Measurements from ENCODE around the gene ZNF181.

The ZNF181 gene

DNA sequence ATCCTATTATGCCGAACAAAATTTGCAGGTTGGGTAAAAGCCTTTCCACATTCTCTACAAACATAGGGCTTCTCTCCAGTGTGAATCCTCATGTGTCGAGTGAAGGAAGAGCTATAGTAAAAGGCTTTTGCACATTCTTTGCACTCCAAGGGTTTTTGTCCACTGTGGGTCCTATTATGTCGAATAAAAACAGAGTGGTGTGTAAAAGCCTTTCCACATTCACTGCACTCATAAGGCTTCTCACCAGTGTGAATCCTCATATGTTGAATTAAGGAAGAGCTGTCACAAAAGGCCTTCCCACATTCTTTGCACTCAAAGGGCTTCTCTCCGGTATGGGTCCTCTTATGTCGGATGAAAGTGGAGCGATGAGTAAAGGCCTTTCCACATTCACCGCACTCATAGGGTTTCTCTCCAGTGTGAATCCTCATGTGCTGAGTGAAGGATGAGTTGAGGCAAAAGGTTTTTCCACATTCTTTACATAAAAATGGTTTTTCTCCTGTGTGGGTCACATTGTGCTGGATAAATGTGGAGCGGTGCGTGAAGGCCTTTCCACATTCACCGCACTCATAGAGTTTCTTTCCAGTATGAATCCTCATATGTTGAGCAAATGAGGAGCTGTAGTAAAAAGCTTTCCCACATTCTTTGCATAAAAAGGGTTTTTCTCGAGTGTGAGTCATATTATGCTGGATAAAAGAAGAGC lies 25.3 kb downstream of the ZNF181 start:
- DNase-seq (ENCODE audit: low read depth) = no peak

DNA sequence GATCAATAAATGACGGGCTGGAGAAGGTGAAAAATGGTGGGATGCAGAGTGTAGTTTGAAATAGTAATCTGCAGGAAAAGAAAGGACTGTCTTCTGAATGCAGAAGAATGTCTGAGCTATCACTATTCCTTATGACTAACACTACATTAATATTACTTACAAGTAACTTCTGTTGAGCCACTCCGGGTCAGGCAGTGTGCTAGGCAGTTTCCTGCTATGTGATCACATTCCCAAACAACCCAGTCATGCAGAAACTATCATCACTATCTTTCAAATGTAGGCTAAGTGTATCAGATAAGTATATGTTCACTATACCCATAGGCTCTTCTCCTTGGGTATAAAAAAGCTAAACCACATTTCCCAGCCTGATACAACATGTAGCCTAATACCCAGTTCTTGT lies 32.3 kb downstream of the ZNF181 start:
- no peak for DNase-seq (ENCODE audit: low read depth)

DNA sequence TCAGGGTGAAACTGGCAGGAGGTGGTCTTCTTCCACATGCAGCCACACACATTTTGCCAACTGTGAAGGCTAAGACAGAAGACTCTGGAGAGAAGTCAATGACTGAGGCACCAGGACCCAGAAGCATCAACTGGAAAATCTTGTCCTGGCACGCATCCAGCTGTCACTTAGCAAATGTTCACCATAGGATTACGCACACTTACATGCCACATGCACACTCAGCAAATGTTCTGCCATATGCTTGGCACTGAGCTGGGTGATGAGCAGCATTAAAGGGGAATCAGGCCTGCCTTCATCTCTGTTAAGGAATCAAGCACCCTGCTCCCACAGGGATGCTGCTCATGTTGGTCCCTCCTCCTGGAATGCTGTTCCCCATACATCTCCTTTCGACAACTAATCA lies 33.9 kb downstream of the ZNF181 start:
- DNase-seq (ENCODE audit: low read depth) = no peak

DNA sequence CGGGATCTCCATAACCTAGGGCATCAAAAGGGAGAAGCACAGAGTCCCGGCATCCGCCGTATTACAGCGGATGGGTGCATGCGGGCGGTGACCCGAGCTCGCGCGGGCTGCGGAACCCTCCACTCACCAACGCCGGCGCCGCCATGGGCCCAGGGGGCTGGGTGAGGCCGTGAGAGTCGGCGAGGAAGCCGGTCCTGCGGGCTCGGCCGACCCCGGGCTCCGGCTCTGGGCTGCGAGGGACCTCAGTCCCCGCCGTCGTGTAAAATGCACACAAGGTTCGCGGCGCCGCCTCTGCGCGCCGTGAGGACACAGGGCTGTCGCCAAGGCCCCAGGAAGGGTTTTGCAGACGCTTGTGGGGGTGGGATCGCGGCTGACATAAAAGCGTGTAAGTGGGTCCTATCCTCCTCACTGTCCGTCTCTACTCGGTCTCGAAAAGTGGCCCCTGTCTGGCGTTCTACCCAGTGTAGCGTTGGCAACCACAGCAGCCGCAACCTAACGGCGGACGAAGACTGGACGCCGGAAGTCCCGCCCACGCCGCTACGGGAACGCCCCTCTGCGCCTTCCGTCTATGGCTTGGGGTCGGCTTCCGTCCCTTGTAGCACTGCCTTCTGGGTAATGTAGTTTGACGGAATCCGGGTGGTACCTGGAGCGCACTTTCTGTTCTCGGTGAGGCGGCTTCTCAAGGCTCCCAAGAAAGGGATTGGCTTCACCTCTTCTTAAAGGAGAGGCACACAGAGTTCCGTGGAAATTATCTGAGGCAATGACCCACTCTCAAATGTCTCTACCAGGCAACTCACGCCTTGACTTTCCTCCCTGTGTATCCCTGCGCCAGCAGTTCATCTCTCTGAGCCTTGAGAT lies 38.9 kb downstream of the ZNF181 start, which contains the start of gene ZNF599:
TSS of gene ZNF599 (minus strand) at position 519 of the 858 bp plus-strand sequence. CDS start at position 145, 374 bp downstream.
- peak; percentile 79 for DNase-seq (ENCODE audit: low read depth)

DNA sequence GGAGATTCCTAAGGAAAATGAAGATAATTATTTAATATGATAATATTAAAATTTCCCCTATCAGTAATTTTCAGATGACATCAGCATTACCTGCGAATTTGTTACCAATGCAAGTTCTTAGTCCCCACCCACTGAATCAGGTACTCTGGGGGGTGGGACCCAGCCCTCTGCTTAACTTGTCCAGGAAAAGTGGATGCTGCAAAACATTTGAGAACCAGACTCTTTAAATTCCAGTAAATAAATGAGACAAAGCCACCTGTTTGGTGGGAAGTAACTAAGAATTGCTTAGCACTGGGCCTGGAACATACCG lies 39.5 kb downstream of the ZNF181 start:
- DNase-seq (ENCODE audit: low read depth) = no peak

DNA sequence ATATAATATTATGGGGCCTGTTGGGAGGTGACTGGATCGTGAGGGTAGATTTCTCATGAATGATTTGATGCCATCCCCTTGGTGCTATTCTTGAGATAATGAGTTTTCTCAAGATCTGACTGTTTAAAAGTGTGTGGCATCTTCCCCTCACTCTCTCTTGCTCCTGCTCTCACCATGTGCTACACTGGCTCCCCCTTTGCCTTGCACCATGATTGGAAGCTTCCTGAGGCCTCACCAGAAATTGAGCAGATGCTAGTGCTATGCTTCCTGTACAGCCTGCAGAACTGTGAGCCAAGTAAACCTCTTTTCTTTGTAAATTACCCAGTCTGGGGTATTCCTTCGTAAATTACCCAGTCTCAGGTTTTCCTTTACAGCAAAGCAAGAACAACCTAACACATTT lies 40.8 kb downstream of the ZNF181 start:
- DNase-seq (ENCODE audit: low read depth) = no peak

DNA sequence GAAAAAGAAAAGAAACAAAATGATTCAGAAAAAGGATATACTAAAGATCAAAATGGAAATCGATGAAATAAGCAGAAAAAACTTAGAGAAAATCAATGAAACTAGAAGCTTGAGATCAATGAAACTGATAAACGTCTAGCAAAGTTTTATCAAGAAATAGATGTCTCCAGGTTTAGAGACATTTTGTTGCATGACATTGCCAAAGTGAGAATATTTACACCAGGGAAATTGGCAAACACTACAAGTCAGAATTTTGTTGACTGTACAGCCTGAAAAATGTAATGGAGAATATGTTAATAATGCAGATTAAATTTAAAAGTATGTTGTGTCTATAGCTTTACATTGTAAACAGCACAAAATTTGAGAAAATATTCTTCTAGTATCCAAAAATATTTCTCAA lies 44.3 kb downstream of the ZNF181 start:
- no peak for DNase-seq (ENCODE audit: low read depth)

DNA sequence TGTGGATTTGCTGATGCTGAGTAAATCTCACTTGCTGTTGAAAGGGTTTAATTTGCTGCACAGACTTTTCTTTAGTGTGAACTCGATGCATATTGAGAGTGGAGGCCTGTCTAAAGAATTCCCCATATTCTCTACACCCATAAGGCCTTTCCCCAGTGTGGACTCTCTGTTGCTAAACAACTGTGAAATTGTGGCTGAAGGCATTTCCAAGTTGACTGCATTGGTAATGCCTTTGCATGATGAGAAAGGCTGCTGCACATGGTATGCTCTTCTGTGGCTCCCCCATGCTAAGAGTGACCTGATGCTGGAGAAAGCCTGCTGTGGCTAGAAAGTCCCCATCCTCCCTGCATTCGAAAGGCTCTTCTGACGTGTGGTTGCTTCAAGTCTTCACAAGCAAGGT lies 45.6 kb downstream of the ZNF181 start:
- DNase-seq (ENCODE audit: low read depth) = no peak

DNA sequence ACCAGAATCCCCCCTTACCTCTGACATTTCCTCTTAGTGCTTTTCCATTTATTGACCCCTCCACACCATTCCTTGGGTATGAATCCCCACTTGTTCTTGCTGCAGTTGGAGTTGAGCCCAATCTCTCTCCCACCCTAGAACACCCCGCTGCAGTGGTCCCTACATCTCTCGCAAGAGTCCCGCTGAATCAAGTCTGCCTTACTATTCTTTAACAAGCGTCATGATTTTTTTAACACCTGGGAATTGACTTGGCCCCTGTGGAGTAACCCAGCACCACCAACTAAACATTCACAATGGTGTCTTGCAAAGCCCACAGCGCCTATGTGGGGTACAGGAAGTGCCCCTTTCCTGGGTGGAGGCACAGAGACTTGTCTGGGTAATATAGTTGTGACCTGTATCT lies 52.2 kb downstream of the ZNF181 start:
- DNase-seq (ENCODE audit: low read depth) = no peak

DNA sequence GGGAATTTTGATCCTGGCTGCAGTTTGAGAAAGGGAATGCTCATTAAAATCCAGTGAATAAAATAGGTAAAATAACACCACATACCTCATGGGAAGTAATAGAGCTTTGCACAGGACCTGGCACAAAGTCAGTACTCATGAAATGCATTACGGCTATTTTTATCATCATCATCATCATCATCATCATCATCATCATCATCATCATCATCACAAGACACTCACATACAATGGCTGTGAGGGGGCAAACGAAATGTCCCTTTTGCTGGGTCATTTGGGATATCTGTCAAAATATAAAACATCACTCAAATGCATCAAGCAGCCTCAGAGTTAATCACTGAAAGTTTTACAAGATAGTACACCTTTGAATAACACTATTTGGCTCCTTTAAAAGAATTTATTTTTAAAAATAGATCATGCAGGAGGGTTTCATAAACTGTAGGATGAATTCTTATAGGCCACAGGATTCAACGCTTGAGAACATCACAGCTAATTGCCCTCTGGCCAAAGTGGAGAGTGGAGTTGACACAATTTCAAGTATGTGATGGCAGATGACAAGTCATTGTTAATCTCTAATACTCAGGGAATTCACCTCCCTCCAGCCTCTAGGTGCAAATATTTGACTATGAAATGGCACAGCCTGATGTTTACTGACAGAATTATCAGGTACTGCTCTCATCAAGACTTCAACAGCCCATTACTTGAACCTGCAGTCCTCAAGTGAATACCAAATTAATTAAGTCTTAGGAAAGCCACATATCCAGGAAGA lies 53.2 kb downstream of the ZNF181 start:
- DNase-seq (ENCODE audit: low read depth) = no peak

DNA sequence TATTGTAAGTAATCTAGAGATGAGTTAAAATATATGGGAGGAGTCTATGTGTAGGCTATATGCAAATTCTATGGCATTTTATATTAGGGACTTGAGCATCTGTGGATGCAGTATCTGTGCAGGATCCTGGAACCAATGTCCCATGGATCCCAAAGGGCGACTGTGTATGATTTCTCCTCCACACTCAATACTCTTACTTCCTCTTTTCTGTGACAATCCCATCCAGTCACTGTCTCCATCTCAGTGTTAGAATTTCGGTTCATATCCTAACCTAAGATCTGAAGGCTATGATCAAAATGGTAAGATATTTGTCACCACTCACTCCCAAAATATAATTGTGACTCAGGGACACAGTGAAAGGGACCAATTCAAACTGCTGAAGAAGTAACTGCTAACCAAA lies 54.0 kb downstream of the ZNF181 start:
- no peak for DNase-seq (ENCODE audit: low read depth)

DNA sequence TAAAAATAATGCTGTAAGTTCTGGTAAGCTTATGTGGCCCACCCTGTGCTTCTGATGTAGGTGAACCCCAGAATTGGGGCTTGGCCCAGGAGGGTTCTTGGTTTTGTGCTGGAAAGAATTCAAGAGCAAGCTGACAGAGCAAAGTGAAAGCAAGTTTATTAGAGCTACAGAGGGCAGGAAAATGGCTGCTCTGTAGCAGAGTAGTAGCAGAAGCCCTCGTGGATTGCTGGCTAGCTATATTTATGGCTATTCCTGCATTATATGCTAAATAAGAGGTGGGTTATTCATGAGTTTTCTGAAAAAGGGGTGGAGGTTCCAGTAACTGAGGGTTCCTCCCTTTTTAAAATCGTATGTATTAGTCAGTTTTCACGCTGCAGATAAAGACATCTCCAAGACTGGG lies 59.5 kb downstream of the ZNF181 start:
- no peak for DNase-seq (ENCODE audit: low read depth)

DNA sequence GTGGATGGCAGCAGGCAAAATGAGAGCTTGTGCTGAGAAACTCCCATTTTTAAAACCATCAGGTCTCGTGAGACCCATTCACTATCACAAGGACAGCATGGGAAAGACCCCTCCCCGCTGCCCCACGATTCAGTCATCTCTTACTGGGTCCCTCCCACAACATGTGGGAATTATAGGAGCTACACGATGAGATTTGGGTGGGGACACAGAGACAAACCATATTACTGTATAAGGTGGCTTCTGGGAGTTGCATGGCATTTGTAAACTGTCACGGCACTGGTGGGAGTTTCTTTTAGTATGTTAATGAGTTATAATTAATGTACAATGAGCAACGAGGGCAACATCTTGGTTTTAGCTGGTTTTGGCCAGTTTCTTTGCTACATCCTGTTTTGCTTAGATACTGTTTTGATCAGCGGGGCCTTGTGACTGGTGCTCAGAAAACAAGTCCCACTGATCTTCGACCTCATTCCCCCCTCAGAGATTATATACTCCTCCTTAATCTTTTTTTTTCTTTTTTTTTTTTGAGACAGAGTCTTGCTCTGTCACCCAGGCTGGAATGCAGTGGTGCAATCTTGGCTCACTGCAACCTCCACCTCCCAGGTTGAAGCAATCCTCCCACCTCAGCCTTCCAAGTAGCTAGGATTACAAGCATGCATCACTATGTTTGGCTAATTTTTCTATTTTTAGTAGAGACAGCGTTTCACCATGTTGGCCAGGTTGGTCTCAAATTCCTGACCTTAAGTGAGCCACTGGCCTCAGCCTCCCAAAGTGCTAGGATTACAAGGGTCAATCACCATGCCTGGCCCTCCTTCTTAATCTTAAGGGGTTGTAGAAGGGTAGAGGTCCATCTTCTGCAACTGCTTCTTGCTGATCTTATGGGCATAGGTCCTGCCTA lies 60.3 kb downstream of the ZNF181 start:
- no peak for DNase-seq (ENCODE audit: low read depth)

All from fibroblast of the conjunctiva (primary cell).